Activated naive CD8-positive, alpha-beta T cell (primary cell): ENCODE measurements around the gene PGBD4.

Experiments used
- H3K27ac Mint-ChIP-seq: one replicate; pipeline ENCODE4 v1.8.0; 2021; ENCODE audit warnings: mixed read lengths
- H3K27me3 Mint-ChIP-seq: one replicate; pipeline ENCODE4 v1.8.0; 2021; ENCODE audit warnings: mixed read lengths
- H3K36me3 Mint-ChIP-seq: one replicate; pipeline ENCODE4 v1.8.0; 2021; ENCODE audit warnings: mixed read lengths
- H3K4me1 Mint-ChIP-seq: one replicate; pipeline ENCODE4 v1.8.0; 2021; ENCODE audit warnings: low read depth, mixed read lengths
- H3K4me3 Mint-ChIP-seq: one replicate; pipeline ENCODE4 v1.8.0; 2021; ENCODE audit warnings: mild to moderate bottlenecking, mixed read lengths
- H3K9me3 Mint-ChIP-seq: one replicate; pipeline ENCODE4 v1.8.0; 2021; ENCODE audit warnings: low read depth, mixed read lengths

Gene PGBD4

GRCh38 chr15:34126522-34126921, 24.6 kb downstream of the PGBD4 start:
- Mint-ChIP-seq H3K36me3 (no peaks in the 10 kb centered on the region), H3K4me3 (no peak overlapping the region), H3K9me3 (no peaks in the 10 kb centered on the region), H3K4me1 (no peaks in the 10 kb centered on the region), H3K27me3 (no peaks in the 10 kb centered on the region), H3K27ac (no peak overlapping the region)

GRCh38 chr15:34128898-34129297, 27.0 kb downstream of the PGBD4 start:
- Mint-ChIP-seq H3K4me3 (no peak overlapping the region), H3K9me3 (no peaks in the 10 kb centered on the region), H3K27ac (no peak overlapping the region), H3K27me3 (no peaks in the 10 kb centered on the region), H3K4me1 (no peaks in the 10 kb centered on the region), H3K36me3 (no peaks in the 10 kb centered on the region)

- Mint-ChIP-seq H3K27ac (no peak overlapping the region), H3K9me3 (no peaks in the 10 kb centered on the region), H3K4me1 (no peaks in the 10 kb centered on the region), H3K27me3 (no peaks in the 10 kb centered on the region), H3K4me3 (no peak overlapping the region), H3K36me3 (no peaks in the 10 kb centered on the region)
Measured at GRCh38 chr15:34132881-34133280, 31.0 kb downstream of the PGBD4 start.

GRCh38 chr15:34133511-34133910, 31.6 kb downstream of the PGBD4 start:
- Mint-ChIP-seq H3K9me3 (no peaks in the 10 kb centered on the region), H3K36me3 (no peaks in the 10 kb centered on the region), H3K27ac (no peak overlapping the region), H3K4me3 (no peak overlapping the region), H3K27me3 (no peaks in the 10 kb centered on the region), H3K4me1 (no peaks in the 10 kb centered on the region)

GRCh38 chr15:34147371-34148140, 45.7 kb downstream of the PGBD4 start:
- no peaks in the 10 kb centered on the region for H3K27me3 Mint-ChIP-seq
- no peak overlapping the region for H3K4me3 Mint-ChIP-seq
- peaks cover 16% of the 10 kb centered on the region for H3K36me3 Mint-ChIP-seq
- H3K9me3 Mint-ChIP-seq: no peaks in the 10 kb centered on the region
- no peak overlapping the region for H3K27ac Mint-ChIP-seq
- no peaks in the 10 kb centered on the region for H3K4me1 Mint-ChIP-seq

- Mint-ChIP-seq H3K27me3 (no peaks in the 10 kb centered on the region), H3K9me3 (peaks cover 3% of the 10 kb centered on the region), H3K36me3 (peaks cover 57% of the 10 kb centered on the region), H3K4me1 (no peaks in the 10 kb centered on the region), H3K27ac (peak overlapping the region; percentile 1), H3K4me3 (no peak overlapping the region)
Measured at GRCh38 chr15:34154725-34155204, 52.9 kb downstream of the PGBD4 start.

- H3K4me1 Mint-ChIP-seq: no peaks in the 10 kb centered on the region
- no peak overlapping the region for H3K27ac Mint-ChIP-seq
- H3K9me3 Mint-ChIP-seq: peaks cover 3% of the 10 kb centered on the region
- H3K36me3 Mint-ChIP-seq: peaks cover 60% of the 10 kb centered on the region
- H3K27me3 Mint-ChIP-seq: no peaks in the 10 kb centered on the region
- no peak overlapping the region for H3K4me3 Mint-ChIP-seq
Measured at GRCh38 chr15:34155859-34156258, 54.0 kb downstream of the PGBD4 start.
